Skeletal muscle satellite cell (primary cell): ENCODE measurements around the gene PGAM2.

Source experiments
- H3K27me3 ChIP-seq: 2 replicates; pipeline ENCODE4 v1.7.0; 2013; ENCODE audit warnings: low read length; ENCODE audit not compliant: control insufficient read depth, insufficient read depth
- H3K36me3 ChIP-seq: 2 replicates; pipeline ENCODE4 v1.7.0; 2013; ENCODE audit warnings: mild to moderate bottlenecking, control low read depth, low read length; ENCODE audit not compliant: insufficient read depth
- H3K4me1 ChIP-seq: 2 replicates; pipeline ENCODE4 v1.7.0; 2013; ENCODE audit warnings: low read length; ENCODE audit not compliant: control insufficient read depth, insufficient read depth
- H3K4me2 ChIP-seq: 2 replicates; pipeline ENCODE4 v1.7.0; 2013; ENCODE audit warnings: mild to moderate bottlenecking, low read length
- H3K4me3 ChIP-seq: 2 replicates; pipeline ENCODE4 v1.7.0; 2013; ENCODE audit warnings: low read length
- H3K9ac ChIP-seq: 2 replicates; pipeline ENCODE4 v1.7.0; 2013; ENCODE audit warnings: mild to moderate bottlenecking, low read depth, low read length, moderate library complexity
- H3K9me3 ChIP-seq: replicated peaks from 2 replicates; pipeline ENCODE4 v1.7.0; 2013; ENCODE audit warnings: mild to moderate bottlenecking, control low read depth, low read length

The PGAM2 gene

GRCh38 chr7:44066494-44067063, 1.2 kb upstream of the PGAM2 start:
- no peak overlapping the region for H3K4me2 ChIP-seq
- H3K4me3 ChIP-seq: no peak overlapping the region
- peaks cover 13% of the 10 kb centered on the region for H3K36me3 ChIP-seq
- no peaks in the 10 kb centered on the region for H3K27me3 ChIP-seq
- no peaks in the 10 kb centered on the region for H3K9me3 ChIP-seq
- H3K4me1 ChIP-seq: peaks cover 8% of the 10 kb centered on the region
- no peak overlapping the region for H3K9ac ChIP-seq

GRCh38 chr7:44066111-44066460, 719 bp upstream of the PGAM2 start:
- Histone ChIP-seq H3K36me3 (peaks cover 18% of the 10 kb centered on the region), H3K4me1 (peaks cover 4% of the 10 kb centered on the region), H3K4me2 (no peak overlapping the region), H3K9ac (no peak overlapping the region), H3K27me3 (no peaks in the 10 kb centered on the region), H3K4me3 (no peak overlapping the region), H3K9me3 (no peaks in the 10 kb centered on the region)

GRCh38 chr7:44064791-44065430, 456 bp downstream of the PGAM2 start:
- Histone ChIP-seq H3K4me2 (no peak overlapping the region), H3K9me3 (no peaks in the 10 kb centered on the region), H3K4me1 (peaks cover 3% of the 10 kb centered on the region), H3K4me3 (no peak overlapping the region), H3K36me3 (peaks cover 29% of the 10 kb centered on the region), H3K27me3 (no peaks in the 10 kb centered on the region), H3K9ac (no peak overlapping the region)

- peaks cover 37% of the 10 kb centered on the region for H3K36me3 ChIP-seq
- H3K9me3 ChIP-seq: no peaks in the 10 kb centered on the region
- H3K4me2 ChIP-seq: no peak overlapping the region
- no peak overlapping the region for H3K4me3 ChIP-seq
- no peaks in the 10 kb centered on the region for H3K27me3 ChIP-seq
- no peak overlapping the region for H3K9ac ChIP-seq
- H3K4me1 ChIP-seq: peaks cover 3% of the 10 kb centered on the region
Measured at GRCh38 chr7:44063894-44064651, 1.3 kb downstream of the PGAM2 start.

GRCh38 chr7:44063547-44063893, 1.8 kb downstream of the PGAM2 start:
- Histone ChIP-seq H3K9me3 (no peaks in the 10 kb centered on the region), H3K4me3 (no peak overlapping the region), H3K36me3 (peaks cover 43% of the 10 kb centered on the region), H3K9ac (no peak overlapping the region), H3K4me2 (no peak overlapping the region), H3K4me1 (peaks cover 3% of the 10 kb centered on the region), H3K27me3 (no peaks in the 10 kb centered on the region)

GRCh38 chr7:44062903-44063295, 2.5 kb downstream of the PGAM2 start:
- Histone ChIP-seq H3K4me2 (no peak overlapping the region), H3K4me1 (peaks cover 3% of the 10 kb centered on the region), H3K4me3 (no peak overlapping the region), H3K27me3 (no peaks in the 10 kb centered on the region), H3K36me3 (peaks cover 49% of the 10 kb centered on the region), H3K9me3 (no peaks in the 10 kb centered on the region), H3K9ac (no peak overlapping the region)

- peaks cover 3% of the 10 kb centered on the region for H3K4me1 ChIP-seq
- H3K4me2 ChIP-seq: no peak overlapping the region
- H3K36me3 ChIP-seq: peaks cover 54% of the 10 kb centered on the region
- H3K4me3 ChIP-seq: no peak overlapping the region
- no peak overlapping the region for H3K9ac ChIP-seq
- no peaks in the 10 kb centered on the region for H3K9me3 ChIP-seq
- no peaks in the 10 kb centered on the region for H3K27me3 ChIP-seq
Measured at GRCh38 chr7:44062180-44062902, 3.0 kb downstream of the PGAM2 start.

GRCh38 chr7:44061645-44062179, 3.7 kb downstream of the PGAM2 start:
- H3K4me1 ChIP-seq: peaks cover 3% of the 10 kb centered on the region
- H3K4me2 ChIP-seq: no peak overlapping the region
- no peak overlapping the region for H3K9ac ChIP-seq
- H3K4me3 ChIP-seq: no peak overlapping the region
- no peaks in the 10 kb centered on the region for H3K9me3 ChIP-seq
- no peaks in the 10 kb centered on the region for H3K27me3 ChIP-seq
- peaks cover 61% of the 10 kb centered on the region for H3K36me3 ChIP-seq

GRCh38 chr7:44060948-44061644, 4.3 kb downstream of the PGAM2 start:
- no peak overlapping the region for H3K9ac ChIP-seq
- no peaks in the 10 kb centered on the region for H3K9me3 ChIP-seq
- H3K4me1 ChIP-seq: peaks cover 3% of the 10 kb centered on the region
- H3K27me3 ChIP-seq: no peaks in the 10 kb centered on the region
- no peak overlapping the region for H3K4me3 ChIP-seq
- no peak overlapping the region for H3K4me2 ChIP-seq
- H3K36me3 ChIP-seq: peaks cover 66% of the 10 kb centered on the region

- no peaks in the 10 kb centered on the region for H3K9me3 ChIP-seq
- no peaks in the 10 kb centered on the region for H3K27me3 ChIP-seq
- H3K4me3 ChIP-seq: no peak overlapping the region
- no peak overlapping the region for H3K9ac ChIP-seq
- H3K36me3 ChIP-seq: peaks cover 73% of the 10 kb centered on the region
- H3K4me2 ChIP-seq: no peak overlapping the region
- peaks cover 3% of the 10 kb centered on the region for H3K4me1 ChIP-seq
Measured at GRCh38 chr7:44060091-44060947, 5.0 kb downstream of the PGAM2 start.
